Testis (tissue), 3 donors: ENCODE measurements around the gene UGT1A8. TPM values are rescaled to one million over a fixed set of nuclear protein-coding genes. Genes with fewer than 3 reads are reported as not detected.

ENCODE experiments used
- DNase-seq: peaks from one replicate; pipeline ENCODE4 v3.0.0-alpha.2; 2019
- H3K27ac ChIP-seq, 2 donors: fragments of 200-600 bp; sonication (generic); one replicate each; pipeline ENCODE4 v1.5.1; 2019
- H3K27me3 ChIP-seq: fragments of 200-600 bp; sonication (generic); one replicate; pipeline ENCODE4 v1.5.1; 2019
- H3K36me3 ChIP-seq: fragments of 200-600 bp; sonication (generic); one replicate; pipeline ENCODE4 v1.5.1; 2017; ENCODE audit warnings: low read depth; ENCODE audit errors: missing control alignments
- H3K4me1 ChIP-seq: fragments of 200-600 bp; sonication (generic); one replicate; pipeline ENCODE4 v1.5.1; 2019
- H3K4me3 ChIP-seq, 2 donors: fragments of 200-600 bp; sonication (generic); one replicate each; pipeline ENCODE4 v1.5.1; 2017 to 2019
- H3K9me3 ChIP-seq: fragments of 200-600 bp; sonication (generic); one replicate; pipeline ENCODE4 v1.5.1; 2017
- POLR2A ChIP-seq: fragments of 450-650 bp; IDR thresholded peaks from one replicate; pipeline ENCODE4 v1.6.1; 2017; ENCODE audit warnings: antibody characterized with exemption, mild to moderate bottlenecking, moderate library complexity
- WGBS, 2 donors: methylation state at CpG; one replicate each; pipeline ENCODE4 v1.1.5; 2018; 5-methylcytosine and 5-hydroxymethylcytosine counted together
- intact Hi-C: fragments of 100-400 bp; cut with DNase I; formaldehyde crosslinking; loops from one replicate; pipeline ENCODE4 v1.15.1; 2023; ENCODE audit warnings: low total_unique reads
- polyA plus RNA-seq: library from polyadenylated mRNA; stranded (reverse); fragments of 350-450 nt; fragmentation: Illumina TruSeq; extraction: RNeasy Lipid Tissue Mini Kit (QIAGEN cat#74804); gene quantifications from one replicate; pipeline ENCODE4 v1.2.3, GENCODE V29; 2014; ENCODE audit warnings: low read depth, low replicate concordance; ENCODE audit not compliant: insufficient read depth
- total RNA-seq, 2 donors: library from RNA; depleted of rRNA; stranded (reverse); fragments of >200 nt; gene quantifications; one replicate each; pipeline ENCODE4 v1.2.3, GENCODE V29; 2016
- TF ChIP-seq, protein P1 (sequence below), 3 experiments: fragments of 450-650 bp in 2 of 3; fragments of 200-600 bp in 1 of 3; sonication (generic) in 1 of 3; IDR thresholded peaks; one replicate each; pipeline ENCODE4 v1.5.1; 2016 to 2019; ENCODE audit warnings: antibody characterized with exemption in 3 of 3, mild to moderate bottlenecking in 2 of 3, moderate library complexity in 1 of 3

Gene UGT1A8
- total and polyA plus RNA-seq, 3 donors from 2014 or later: 0.19 TPM; not detected in 2

DNA sequence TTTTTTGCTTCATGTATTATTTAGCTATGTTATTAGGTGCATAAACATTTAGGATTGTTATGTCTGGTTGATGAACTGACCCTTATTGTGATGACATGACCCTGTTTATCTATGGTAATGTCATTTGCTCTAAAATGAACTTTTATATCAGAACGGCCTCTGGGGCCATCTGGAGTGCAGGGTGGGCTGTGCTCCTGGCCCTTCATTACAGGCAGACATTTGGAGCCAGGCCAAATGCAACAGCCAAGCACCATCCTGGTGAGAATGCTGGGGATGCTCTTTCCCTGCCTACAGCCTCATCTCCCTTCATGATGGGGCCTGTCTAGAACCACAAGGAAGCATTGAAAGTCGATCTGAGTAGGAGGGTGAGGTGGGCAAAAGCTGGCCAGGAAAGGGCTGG lies 198.9 kb downstream of the UGT1A8 start:
- intact Hi-C loops: no loop called here
- Histone ChIP-seq H3K4me1 (no peaks in the 10 kb centered on the region), H3K27me3 (no peaks in the 10 kb centered on the region), H3K36me3 (no peaks in the 10 kb centered on the region), H3K27ac (no peak overlapping the region), H3K9me3 (no peaks in the 10 kb centered on the region), H3K4me3 (no peak overlapping the region)
- no peak for DNase-seq
- 55 to 72% methylated on average over 2 of the region's 2 CpGs for WGBS, 2 donors
- TF ChIP-seq, protein P1, sequence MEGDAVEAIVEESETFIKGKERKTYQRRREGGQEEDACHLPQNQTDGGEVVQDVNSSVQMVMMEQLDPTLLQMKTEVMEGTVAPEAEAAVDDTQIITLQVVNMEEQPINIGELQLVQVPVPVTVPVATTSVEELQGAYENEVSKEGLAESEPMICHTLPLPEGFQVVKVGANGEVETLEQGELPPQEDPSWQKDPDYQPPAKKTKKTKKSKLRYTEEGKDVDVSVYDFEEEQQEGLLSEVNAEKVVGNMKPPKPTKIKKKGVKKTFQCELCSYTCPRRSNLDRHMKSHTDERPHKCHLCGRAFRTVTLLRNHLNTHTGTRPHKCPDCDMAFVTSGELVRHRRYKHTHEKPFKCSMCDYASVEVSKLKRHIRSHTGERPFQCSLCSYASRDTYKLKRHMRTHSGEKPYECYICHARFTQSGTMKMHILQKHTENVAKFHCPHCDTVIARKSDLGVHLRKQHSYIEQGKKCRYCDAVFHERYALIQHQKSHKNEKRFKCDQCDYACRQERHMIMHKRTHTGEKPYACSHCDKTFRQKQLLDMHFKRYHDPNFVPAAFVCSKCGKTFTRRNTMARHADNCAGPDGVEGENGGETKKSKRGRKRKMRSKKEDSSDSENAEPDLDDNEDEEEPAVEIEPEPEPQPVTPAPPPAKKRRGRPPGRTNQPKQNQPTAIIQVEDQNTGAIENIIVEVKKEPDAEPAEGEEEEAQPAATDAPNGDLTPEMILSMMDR (IDR thresholded peaks at IDR 0.05): no peak
- no peak for TF ChIP-seq POLR2A

GRCh38 chr2:233816771-233817170 lies 199.3 kb downstream of the UGT1A8 start:
- 71 to 77% methylated on average over 4 of the region's 4 CpGs for WGBS, 2 donors
- Histone ChIP-seq H3K36me3 (no peaks in the 10 kb centered on the region), H3K27ac (no peak overlapping the region), H3K4me3 (no peak overlapping the region), H3K9me3 (no peaks in the 10 kb centered on the region), H3K27me3 (no peaks in the 10 kb centered on the region), H3K4me1 (no peaks in the 10 kb centered on the region)
- no peak for TF ChIP-seq POLR2A
- TF ChIP-seq, protein P1 (IDR thresholded peaks at IDR 0.05): no peak
- intact Hi-C loops: no loop called here
- no peak for DNase-seq

GRCh38 chr2:233817361-233817911 lies 200.0 kb downstream of the UGT1A8 start:
- DNase-seq: no peak
- no peak overlapping the region for H3K27ac ChIP-seq
- no peaks in the 10 kb centered on the region for H3K27me3 ChIP-seq
- TF ChIP-seq POLR2A: no peak
- TF ChIP-seq, protein P1 (IDR thresholded peaks at IDR 0.05): no peak
- 83 to 100% methylated on average over 2 to 3 of the region's 3 CpGs for WGBS, 2 donors
- H3K36me3 ChIP-seq: no peaks in the 10 kb centered on the region
- no peaks in the 10 kb centered on the region for H3K4me1 ChIP-seq
- intact Hi-C loops: no loop called here
- no peaks in the 10 kb centered on the region for H3K9me3 ChIP-seq
- H3K4me3 ChIP-seq: no peak overlapping the region

- Histone ChIP-seq H3K27me3 (no peaks in the 10 kb centered on the region), H3K4me1 (no peaks in the 10 kb centered on the region), H3K9me3 (no peaks in the 10 kb centered on the region), H3K36me3 (no peaks in the 10 kb centered on the region), H3K27ac (no peak overlapping the region), H3K4me3 (no peak overlapping the region)
- TF ChIP-seq, protein P1 (IDR thresholded peaks at IDR 0.05): no peak
- intact Hi-C loops: no loop called here
- no peak for DNase-seq
- WGBS, 2 donors: 91 to 97% methylated on average over 10 to 11 of the region's 11 CpGs
These were observed 200.7 kb downstream of the UGT1A8 start for GRCh38 chr2:233817995-233818638.
